GM19043 (cell line): Measurements from ENCODE around the gene C1QTNF8.

Experiments used
- ATAC-seq: cut with Tn5 transposase; IDR thresholded peaks from one replicate; pipeline ENCODE4 v1.9.1; 2021; ENCODE audit warnings: low read depth; ENCODE audit not compliant: unreplicated experiment

The C1QTNF8 gene

GRCh38 chr16:1080801-1081733 is 15.0 kb downstream of the C1QTNF8 start:
- no peak for ATAC-seq

- ATAC-seq: no peak
Measured at GRCh38 chr16:1079786-1080525, 16.1 kb downstream of the C1QTNF8 start.

- ATAC-seq: no peak
Measured at GRCh38 chr16:1079341-1079740, 16.7 kb downstream of the C1QTNF8 start.

- no peak for ATAC-seq
Measured at GRCh38 chr16:1078579-1079021, 17.4 kb downstream of the C1QTNF8 start.

- no peak for ATAC-seq
Measured at GRCh38 chr16:1077877-1078578, 18.0 kb downstream of the C1QTNF8 start.

- no peak for ATAC-seq
Measured at GRCh38 chr16:1076801-1077576, 19.1 kb downstream of the C1QTNF8 start.

- ATAC-seq: no peak
Measured at GRCh38 chr16:1075546-1075945, 20.5 kb downstream of the C1QTNF8 start.

GRCh38 chr16:1074379-1074649 is 21.7 kb downstream of the C1QTNF8 start:
- ATAC-seq: no peak

GRCh38 chr16:1073566-1074378 is 22.3 kb downstream of the C1QTNF8 start:
- no peak for ATAC-seq

GRCh38 chr16:1073262-1073558 is 22.8 kb downstream of the C1QTNF8 start:
- ATAC-seq: no peak

GRCh38 chr16:1072526-1073261 is 23.4 kb downstream of the C1QTNF8 start, which contains the start of gene SSTR5:
Gene SSTR5, plus strand, starts transcription at chr16:1072747. Its CDS starts 6,122 bp downstream, at chr16:1078869.
- ATAC-seq: no peak

- no peak for ATAC-seq
Measured at GRCh38 chr16:1071561-1072225, 24.4 kb downstream of the C1QTNF8 start.

- ATAC-seq: no peak
Measured at GRCh38 chr16:1070864-1071408, 25.1 kb downstream of the C1QTNF8 start.

GRCh38 chr16:1070084-1070863 is 25.8 kb downstream of the C1QTNF8 start:
- ATAC-seq: no peak

- ATAC-seq: no peak
Measured at GRCh38 chr16:1069154-1069553, 26.9 kb downstream of the C1QTNF8 start.

- ATAC-seq: no peak
Measured at GRCh38 chr16:1068451-1068850, 27.6 kb downstream of the C1QTNF8 start.

- no peak for ATAC-seq
Measured at GRCh38 chr16:1067629-1068028, 28.4 kb downstream of the C1QTNF8 start.
